PC-3 (cell line): Measurements from ENCODE around the gene FBN3.

Experiments used
- CTCF ChIP-seq: fragments of 300-600 bp; sonication (generic); conservative IDR thresholded peaks from 2 replicates; pipeline ENCODE4 v1.5.1; 2017; ENCODE audit warnings: antibody characterized with exemption, low read depth, mild to moderate bottlenecking, low read length
- EZH2 ChIP-seq: fragments of 300-600 bp; sonication (generic); IDR thresholded peaks from one replicate; pipeline ENCODE4 v1.6.1; 2017; ENCODE audit warnings: antibody characterized with exemption, mild to moderate bottlenecking, low read length; ENCODE audit not compliant: unreplicated experiment
- EZH2phosphoT487 ChIP-seq: fragments of 300-600 bp; sonication (generic); IDR thresholded peaks from 2 replicates; pipeline ENCODE4 v1.6.1; 2018; ENCODE audit warnings: mild to moderate bottlenecking, antibody characterized with exemption, low read length, borderline replicate concordance

- TF ChIP-seq CTCF (no peak), EZH2 (no peak), EZH2phosphoT487 (no peak)
Measured at GRCh38 chr19:8087876-8088275, 61.5 kb downstream of the FBN3 start.
